ENCODE measurements around the gene ACAN.

The ACAN gene

DNA sequence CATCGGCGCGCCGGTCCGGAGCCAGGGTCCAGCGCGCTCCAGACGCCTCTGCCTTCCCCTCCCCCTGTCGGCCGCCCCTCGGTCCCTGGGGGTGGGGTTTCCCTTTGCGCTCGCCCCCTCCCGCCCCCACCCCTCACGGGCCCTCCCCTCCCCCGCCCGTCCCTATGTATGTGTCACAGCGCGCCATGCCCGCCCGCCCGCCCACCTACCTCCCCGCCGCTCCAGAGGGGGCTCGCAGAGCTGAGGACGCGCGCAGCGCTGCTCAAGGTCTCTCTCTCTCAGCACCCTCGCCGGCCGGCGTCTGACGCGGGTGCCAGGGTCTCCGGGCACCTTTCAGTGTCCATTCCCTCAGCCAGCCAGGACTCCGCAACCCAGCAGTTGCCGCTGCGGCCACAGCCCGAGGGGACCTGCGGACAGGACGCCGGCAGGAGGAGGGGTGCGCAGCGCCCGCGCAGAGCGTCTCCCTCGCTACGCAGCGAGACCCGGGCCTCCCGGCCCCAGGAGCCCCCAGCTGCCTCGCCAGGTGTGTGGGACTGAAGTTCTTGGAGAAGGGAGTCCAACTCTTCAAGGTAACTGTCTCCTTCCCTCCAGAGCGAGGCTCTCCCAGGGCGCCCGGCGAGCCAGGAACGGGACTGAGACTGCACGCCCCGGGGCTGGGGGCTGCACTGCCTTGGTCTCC is at the start of gene ACAN:
Gene ACAN (plus strand): TSS at position 196 of the 679 bp plus-strand sequence. CDS start 32,771 bp downstream, outside the sequence.
- DNase-seq = no peak

- DNase-seq = no peak
Observed at GRCh38 chr15:88756521-88756920, 46.7 kb upstream of the ACAN start.

DNA sequence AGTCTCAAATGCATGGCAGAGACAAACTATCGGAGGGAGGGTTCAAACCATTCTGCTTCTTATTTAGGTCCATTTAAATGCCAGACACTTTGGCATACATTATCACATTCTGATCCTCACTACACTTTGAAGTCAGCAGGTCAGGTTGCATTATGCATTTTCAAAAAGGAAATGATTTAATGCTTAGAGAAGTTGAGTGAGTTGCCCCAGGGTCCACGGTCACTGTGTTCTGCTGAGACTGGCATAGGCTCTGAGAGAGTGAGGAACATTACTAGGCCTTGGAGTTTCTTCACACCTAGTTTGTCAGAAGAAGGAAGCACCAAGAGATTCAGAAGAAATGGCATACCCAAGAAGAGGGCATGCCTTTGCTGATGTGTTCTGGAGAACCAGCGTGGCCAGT is 46.3 kb upstream of the ACAN start:
- no peak for DNase-seq

- DNase-seq = no peak
Observed at GRCh38 chr15:88759872-88760271, 43.4 kb upstream of the ACAN start.

DNA sequence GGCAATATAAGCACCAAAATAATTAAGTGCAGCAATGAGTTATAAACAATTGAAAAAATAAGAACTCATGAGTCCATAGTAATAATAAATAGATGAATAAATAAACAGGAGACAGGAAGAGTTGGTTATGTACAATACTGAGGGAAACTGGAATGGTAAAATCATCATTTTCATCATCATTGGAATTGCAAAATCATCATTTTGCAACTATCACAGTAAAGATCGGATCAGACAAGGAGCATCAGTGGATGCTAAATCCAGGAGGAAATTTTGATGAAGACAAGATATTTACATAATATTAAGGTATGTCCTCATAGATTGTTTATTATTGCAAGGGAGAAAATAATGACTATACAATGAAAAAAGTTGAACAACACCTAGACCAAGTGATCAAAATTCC is 38.8 kb upstream of the ACAN start:
- DNase-seq = no peak

DNA sequence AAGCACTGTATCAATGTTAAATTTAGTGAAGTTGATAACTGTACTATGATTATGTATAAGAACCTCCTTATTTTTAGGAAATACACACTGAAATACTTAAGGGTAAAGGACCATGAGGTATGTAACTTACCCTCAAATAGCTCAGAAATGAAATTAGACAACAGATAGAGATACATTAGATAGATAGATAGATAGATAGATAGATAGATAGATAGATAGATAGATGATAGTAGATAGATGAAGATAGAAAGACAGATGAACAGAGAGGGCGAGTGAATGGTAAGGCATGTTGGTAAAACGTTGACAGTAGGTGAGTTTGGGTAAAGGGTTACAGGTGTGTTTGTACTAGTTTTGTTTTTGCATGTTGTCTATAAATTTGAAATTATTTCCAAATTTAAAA is 38.0 kb upstream of the ACAN start:
- DNase-seq = no peak

GRCh38 chr15:88769161-88769971 is 33.9 kb upstream of the ACAN start:
- DNase-seq = no peak

DNA sequence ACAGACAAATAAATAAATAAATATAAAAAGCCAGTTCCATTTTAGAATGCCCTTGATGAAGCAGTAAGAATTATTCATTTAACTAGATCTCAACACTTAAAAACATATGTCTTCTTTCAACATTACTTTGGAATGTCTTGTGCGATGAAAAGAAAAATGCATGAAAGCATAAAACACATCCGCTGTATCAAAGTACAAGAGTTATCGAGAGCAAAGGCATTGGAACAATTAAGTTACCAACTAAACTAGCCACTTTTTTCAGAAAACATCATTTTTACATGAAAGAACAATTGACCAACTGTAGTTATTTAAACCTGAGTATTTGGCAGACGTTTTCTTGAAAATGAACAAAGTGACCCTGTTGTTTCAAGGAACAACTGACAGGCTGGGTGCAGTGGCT is 27.5 kb upstream of the ACAN start:
- DNase-seq = no peak

DNA sequence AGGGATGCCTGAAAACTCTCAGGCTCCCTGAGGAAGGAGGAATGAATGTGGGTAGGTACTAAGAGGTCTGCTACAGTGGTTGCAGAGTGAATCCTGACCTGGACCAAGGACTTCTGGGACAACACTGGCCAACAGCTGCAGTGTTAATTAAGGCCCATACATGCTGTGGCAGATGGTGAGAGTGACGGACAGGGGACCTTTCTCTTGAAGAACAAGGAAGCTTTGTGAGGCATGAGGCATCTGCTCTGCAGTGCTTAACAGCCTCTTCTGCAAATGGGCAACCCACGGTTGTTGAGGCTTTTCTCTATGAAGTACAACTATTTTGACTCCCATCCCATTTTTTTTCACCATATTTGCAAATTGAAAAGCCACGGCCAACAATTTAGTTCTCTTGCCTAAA is 26.6 kb upstream of the ACAN start:
- no peak for DNase-seq

DNA sequence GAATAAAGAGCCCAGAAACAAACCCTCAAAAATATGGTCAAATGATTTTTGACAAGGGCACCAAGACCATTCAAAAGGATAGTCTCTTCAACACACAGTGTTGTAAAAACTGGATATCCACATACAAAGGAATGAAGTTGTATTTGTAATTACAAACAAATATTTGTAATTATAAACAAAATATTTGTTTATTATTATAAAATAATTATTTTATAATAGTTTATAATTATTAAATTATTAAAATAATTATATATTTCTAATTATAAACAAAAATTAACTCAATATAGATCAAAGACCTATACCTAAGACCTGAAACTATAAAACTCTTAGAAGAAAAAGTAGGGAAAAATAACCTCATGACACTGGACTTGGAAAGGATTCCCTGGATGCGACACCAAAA is 23.3 kb upstream of the ACAN start:
- no peak for DNase-seq

DNA sequence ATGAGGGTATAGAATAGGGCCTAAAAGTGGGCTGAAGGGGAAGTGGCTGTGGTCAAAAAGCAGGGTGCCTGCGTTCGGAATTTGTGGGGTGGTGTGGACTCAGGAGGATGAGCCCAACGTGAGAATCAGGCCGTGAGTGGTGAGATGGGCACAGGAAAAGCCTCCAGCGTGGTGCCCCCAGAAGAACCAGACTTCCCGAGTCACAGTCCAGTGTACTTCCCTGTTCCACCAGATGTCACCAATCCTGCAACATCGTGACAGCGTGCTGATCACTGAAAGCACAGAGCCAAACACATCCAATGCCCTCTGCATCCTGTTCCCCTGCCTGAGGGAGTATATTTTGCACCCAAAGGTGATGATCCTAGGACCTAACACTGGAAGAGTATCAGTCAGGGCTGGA is 20.8 kb upstream of the ACAN start:
- no peak for DNase-seq

DNA sequence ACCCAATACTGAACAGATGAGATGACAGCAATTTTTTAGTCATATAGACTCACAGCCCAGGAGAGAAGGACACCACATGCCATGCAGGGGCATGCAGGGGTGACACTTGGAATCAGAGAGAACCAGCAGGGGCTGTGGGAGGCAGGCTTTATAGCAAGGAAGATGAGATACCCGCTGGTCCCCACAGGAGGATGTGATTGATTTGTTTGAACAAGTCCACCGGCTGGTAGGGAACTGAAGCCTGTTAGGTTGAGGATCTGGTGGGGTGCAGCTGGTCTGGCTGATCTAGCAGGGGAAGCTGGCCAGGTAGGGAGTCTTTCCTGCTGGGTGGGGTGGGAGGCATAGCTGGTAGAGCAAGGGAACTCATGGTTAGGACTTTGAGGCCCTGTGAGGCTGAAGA is 18.0 kb upstream of the ACAN start:
- DNase-seq = no peak

GRCh38 chr15:88788036-88788435 is 15.2 kb upstream of the ACAN start:
- no peak for DNase-seq

DNA sequence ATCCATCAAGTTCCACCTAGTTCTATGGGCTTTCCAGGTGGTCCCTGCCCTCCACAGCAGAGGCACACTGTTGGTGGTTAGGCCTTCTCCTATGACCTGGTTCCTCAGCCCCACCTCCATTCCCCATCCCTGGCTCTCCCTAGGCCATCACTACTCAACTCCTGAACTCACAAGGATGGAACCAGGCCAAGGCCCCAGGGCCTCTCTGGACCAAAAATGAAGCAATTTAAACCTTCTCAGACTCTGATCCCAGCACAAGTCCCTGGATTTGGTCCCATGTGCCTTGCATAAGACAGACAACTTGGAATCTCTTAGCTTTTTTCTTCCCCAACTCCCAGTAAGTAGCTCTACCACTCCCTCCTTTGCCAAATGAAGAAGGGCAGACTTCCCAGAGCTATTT is 14.4 kb upstream of the ACAN start:
- DNase-seq = no peak

DNA sequence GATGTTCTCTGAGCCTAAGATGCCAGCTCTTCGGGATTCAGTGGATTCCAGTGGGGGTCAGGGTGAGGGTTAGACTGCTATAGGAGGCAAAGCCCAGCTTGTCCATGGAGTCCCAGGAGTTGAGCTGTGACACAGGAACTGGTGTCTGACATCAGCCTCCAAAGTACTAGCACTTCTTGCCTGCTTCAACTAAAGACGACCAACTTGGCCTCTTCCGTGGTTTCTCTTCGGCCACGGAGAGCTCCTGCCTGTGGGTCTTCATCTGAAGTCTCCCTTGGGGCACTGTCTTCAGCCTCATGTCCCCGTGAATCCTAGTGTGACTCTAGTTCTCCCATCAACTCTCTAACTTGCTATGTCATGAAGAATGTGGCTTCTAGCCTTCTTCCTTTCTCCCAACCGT is 12.8 kb upstream of the ACAN start:
- no peak for DNase-seq

DNA sequence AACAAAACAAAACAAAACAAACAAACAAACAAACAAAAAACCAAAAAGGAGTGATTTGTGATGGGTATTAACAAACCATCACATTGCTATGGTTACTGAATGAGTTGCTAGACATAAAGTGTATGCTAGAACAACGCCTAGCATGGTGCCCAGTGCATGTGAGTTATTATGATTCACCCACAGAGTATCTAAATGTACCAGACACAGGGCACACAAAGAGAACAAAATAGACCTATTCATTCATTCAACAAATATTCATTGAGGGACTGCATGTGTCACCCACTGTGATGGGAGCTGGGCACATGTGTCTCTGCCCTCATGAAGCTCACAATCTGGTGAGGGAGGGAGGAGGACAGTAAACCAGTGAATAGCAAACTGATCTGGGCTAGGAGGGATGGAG is 11.6 kb upstream of the ACAN start:
- no peak for DNase-seq

GRCh38 chr15:88792342-88793282 is 10.6 kb upstream of the ACAN start:
- DNase-seq = no peak

DNA sequence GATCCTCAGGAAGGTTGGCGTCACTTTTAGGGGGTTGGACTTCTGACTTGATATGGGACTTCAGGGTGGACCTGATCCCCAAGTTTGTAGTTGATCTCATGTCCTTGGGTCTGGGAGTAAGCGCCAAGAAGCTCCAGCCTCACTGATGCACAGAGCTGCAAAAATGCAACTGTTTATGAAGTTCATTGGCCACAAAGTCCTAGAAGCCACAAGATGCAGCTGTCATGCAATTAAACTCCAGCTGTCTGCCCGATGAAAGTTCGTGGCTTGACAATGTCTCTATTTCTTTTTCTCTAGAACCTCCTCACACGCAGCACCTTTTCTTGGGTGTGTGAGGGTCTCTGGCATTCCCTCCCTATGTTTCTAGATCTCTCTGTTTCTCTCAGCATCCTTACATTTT is 9.2 kb upstream of the ACAN start:
- no peak for DNase-seq

GRCh38 chr15:88797663-88798339 is 5.4 kb upstream of the ACAN start:
- no peak for DNase-seq

DNA sequence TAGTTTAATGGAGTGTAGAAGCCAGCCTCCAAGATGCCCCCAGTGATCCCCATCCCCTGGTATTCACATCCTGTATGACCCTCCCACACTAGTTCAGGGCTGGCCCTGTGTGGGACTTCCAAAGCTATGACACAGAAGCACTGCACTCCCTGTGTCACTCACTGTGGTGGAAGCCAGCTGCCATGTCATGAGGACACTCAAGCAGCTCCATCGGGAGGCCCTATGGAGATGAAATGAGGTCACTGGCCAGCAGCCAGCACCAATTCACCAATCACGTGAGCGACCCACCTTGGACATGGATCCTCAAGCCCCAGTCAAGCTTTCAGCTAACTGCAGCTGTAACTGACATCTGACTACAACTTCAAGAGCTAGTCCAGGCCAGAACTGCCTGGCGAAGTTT is 3.9 kb upstream of the ACAN start:
- DNase-seq = no peak

- DNase-seq = no peak
Observed at GRCh38 chr15:88800026-88800425, 3.2 kb upstream of the ACAN start.

- no peak for DNase-seq
Observed at GRCh38 chr15:88800738-88801137, 2.5 kb upstream of the ACAN start.

Data from stimulated activated CD4-positive, alpha-beta T cell treated with anti-CD3 and anti-CD28 coated beads, Interleukin-1b, Interleukin-23, amount 100 ng/mL, for 48 hours (primary cell).